GM18498 (cell line): ENCODE results near the gene NDRG2.

ENCODE experiments used
- ATAC-seq: cut with Tn5 transposase; IDR thresholded peaks from one replicate; pipeline ENCODE4 v1.9.1; 2021; ENCODE audit warnings: mild to moderate bottlenecking, moderate library complexity; ENCODE audit not compliant: unreplicated experiment

Gene NDRG2

GRCh38 chr14:20973501-20973900 lies 51.4 kb downstream of the NDRG2 start:
- ATAC-seq = no peak

- peak; percentile 30 for ATAC-seq
These were observed 53.2 kb downstream of the NDRG2 start for GRCh38 chr14:20971705-20972021.

GRCh38 chr14:20970983-20971704 lies 53.7 kb downstream of the NDRG2 start:
- peak; percentile 96 for ATAC-seq

DNA sequence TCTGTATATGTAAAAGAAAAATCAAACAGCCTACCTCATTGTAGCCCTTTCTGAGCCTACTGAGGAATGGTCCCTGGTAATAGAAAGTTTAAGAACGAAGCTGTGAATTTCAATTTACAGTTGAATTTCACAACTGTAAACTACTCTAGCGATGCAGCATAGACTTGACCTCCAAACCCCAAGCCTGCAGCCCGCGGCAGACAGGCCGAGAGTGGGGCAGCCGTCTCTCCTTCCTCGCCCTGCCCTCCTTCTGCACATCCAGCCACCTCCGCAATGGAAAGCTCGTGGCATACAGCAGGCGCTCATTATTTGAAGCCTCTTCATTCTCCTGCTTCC lies 54.2 kb downstream of the NDRG2 start:
- peak; percentile 10 for ATAC-seq

- no peak for ATAC-seq
These were observed 55.5 kb downstream of the NDRG2 start for GRCh38 chr14:20969336-20969735.
